ENCODE measurements around the gene MEGF6. TPM values are rescaled to one million over a fixed set of nuclear protein-coding genes. Genes with fewer than 3 reads are reported as not detected.

MEGF6 gene
- total RNA-seq, 2 experiments from 2014 or later, result 57.5 to 62.2 TPM

GRCh38 chr1:3476666-3477065 is 134.6 kb downstream of the MEGF6 start:
- H3K36me3 Mint-ChIP-seq (ENCODE audit: low read depth), result no peaks in the 10 kb centered on the region
- peaks cover 0 to 5% of the 10 kb centered on the region in 2 experiments for H3K9me3 ChIP-seq (ENCODE audit: control insufficient read depth in 1 of 2, insufficient read depth in 1 of 2, low read length in 2 of 2)
- ATAC-seq (ENCODE audit: poor library complexity), result no peak
- H3K4me3 Mint-ChIP-seq, result no peak overlapping the region
- no peak overlapping the region for H3K27ac Mint-ChIP-seq
- TF ChIP-seq, protein P1, sequence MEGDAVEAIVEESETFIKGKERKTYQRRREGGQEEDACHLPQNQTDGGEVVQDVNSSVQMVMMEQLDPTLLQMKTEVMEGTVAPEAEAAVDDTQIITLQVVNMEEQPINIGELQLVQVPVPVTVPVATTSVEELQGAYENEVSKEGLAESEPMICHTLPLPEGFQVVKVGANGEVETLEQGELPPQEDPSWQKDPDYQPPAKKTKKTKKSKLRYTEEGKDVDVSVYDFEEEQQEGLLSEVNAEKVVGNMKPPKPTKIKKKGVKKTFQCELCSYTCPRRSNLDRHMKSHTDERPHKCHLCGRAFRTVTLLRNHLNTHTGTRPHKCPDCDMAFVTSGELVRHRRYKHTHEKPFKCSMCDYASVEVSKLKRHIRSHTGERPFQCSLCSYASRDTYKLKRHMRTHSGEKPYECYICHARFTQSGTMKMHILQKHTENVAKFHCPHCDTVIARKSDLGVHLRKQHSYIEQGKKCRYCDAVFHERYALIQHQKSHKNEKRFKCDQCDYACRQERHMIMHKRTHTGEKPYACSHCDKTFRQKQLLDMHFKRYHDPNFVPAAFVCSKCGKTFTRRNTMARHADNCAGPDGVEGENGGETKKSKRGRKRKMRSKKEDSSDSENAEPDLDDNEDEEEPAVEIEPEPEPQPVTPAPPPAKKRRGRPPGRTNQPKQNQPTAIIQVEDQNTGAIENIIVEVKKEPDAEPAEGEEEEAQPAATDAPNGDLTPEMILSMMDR (IDR thresholded peaks at IDR 0.05), result no peak
- no peak overlapping the region for H3K27ac ChIP-seq (ENCODE audit: low read depth in 1 of 2, low read length in 2 of 2)
- no peaks in the 10 kb centered on the region for H3K4me1 Mint-ChIP-seq (ENCODE audit: low read depth)
- CTCF ChIA-PET, result no interaction called here
- intact Hi-C loops (cut with DNase I, micrococcal nuclease), result no loop called here
- H3K27me3 Mint-ChIP-seq, result peaks cover 4% of the 10 kb centered on the region
- H3K9me3 Mint-ChIP-seq, result no peaks in the 10 kb centered on the region
- no peaks in the 10 kb centered on the region for H3K36me3 ChIP-seq (ENCODE audit: insufficient read depth, low read length)
- POLR2A ChIA-PET, result no interaction called here
- H3K4me1 ChIP-seq (ENCODE audit: insufficient read depth, low read length), result no peaks in the 10 kb centered on the region
- H3K27me3 ChIP-seq (ENCODE audit: control insufficient read depth in 1 of 2, insufficient read depth in 2 of 2, low read length in 2 of 2), result peaks cover 0 to 3% of the 10 kb centered on the region in 2 experiments
- no peak overlapping the region for H3K4me3 ChIP-seq (ENCODE audit: low read length)
- no peak for DNase-seq

DNA sequence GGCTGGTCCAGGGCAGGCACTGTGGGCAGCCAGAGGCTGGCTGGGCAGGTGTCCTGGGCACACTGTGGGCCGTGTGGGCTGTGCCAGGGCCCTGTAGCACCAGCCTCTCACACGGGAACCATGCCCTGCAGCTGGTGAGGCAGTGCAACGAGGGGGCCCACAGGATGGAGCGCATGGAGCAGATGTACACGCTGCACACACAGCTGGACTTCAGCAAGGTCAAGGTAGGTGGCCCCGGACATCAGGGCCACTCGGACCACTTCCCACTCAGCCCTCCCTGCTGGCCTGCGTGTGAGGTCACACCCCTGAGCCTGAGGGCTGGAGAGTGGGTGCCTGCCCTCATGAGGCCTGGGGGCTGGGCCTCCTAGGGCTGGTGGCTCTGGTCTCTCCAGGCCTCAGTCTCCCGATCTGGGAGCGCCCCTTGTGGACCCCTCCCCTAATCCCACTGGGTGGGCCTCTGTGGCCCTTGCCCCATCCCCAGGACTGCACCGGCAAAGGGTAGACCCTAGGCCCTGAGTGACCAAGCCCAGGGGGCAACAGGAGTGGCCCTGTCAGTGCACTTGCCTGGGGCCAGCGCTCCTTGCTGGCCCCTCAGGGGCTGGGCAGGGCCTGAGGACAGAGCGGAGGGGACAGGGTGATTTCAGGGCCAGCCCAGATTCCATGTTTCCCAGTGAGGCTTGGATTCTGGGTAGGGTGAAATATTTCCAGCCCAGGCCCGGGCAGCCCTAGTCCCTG is 135.3 kb downstream of the MEGF6 start:
- Histone ChIP-seq H3K4me1 (ENCODE audit: insufficient read depth, low read length) (no peaks in the 10 kb centered on the region), H3K27me3 (ENCODE audit: control insufficient read depth in 1 of 2, insufficient read depth in 2 of 2, low read length in 2 of 2) (peaks cover 0 to 3% of the 10 kb centered on the region in 2 experiments), H3K4me3 (ENCODE audit: low read length) (no peak overlapping the region), H3K9me3 (ENCODE audit: control insufficient read depth in 1 of 2, insufficient read depth in 1 of 2, low read length in 2 of 2) (peaks cover 0 to 5% of the 10 kb centered on the region in 2 experiments), H3K27ac (ENCODE audit: low read depth in 1 of 2, low read length in 2 of 2) (no peak overlapping the region), H3K36me3 (ENCODE audit: insufficient read depth, low read length) (no peaks in the 10 kb centered on the region)
- no peak overlapping the region for H3K27ac Mint-ChIP-seq
- intact Hi-C loops (cut with DNase I, micrococcal nuclease), result no loop called here
- POLR2A ChIA-PET, result no interaction called here
- no peak overlapping the region for H3K4me3 Mint-ChIP-seq
- CTCF ChIA-PET, result no interaction called here
- peaks cover 4% of the 10 kb centered on the region for H3K27me3 Mint-ChIP-seq
- H3K36me3 Mint-ChIP-seq (ENCODE audit: low read depth), result no peaks in the 10 kb centered on the region
- DNase-seq, result no peak
- H3K4me1 Mint-ChIP-seq (ENCODE audit: low read depth), result no peaks in the 10 kb centered on the region
- no peaks in the 10 kb centered on the region for H3K9me3 Mint-ChIP-seq
- ATAC-seq (ENCODE audit: poor library complexity), result no peak
- TF ChIP-seq, protein P1 (IDR thresholded peaks at IDR 0.05), result no peak

DNA sequence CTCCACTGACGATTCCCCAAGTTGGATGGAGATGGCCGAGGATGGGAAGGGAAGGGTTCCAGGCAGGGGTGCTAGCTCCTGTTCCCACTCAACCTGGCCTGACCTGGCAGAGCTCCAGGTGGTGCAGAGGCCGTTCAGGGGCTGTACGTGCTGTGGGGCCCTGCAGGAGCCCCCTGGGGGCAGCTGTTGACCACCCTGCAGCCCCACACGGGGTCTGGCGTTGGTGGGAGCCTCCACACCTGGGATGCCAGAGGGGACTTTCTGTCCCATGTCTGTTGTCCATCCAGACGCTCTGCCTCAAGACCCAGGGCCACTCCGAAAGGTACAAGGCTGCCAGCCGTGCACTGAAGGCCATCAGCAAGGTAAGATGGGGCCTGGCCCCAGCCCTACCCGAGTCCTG is 136.9 kb downstream of the MEGF6 start:
- Mint-ChIP-seq H3K27ac (no peak overlapping the region), H3K36me3 (ENCODE audit: low read depth) (no peaks in the 10 kb centered on the region), H3K4me1 (ENCODE audit: low read depth) (no peaks in the 10 kb centered on the region), H3K27me3 (peaks cover 4% of the 10 kb centered on the region), H3K4me3 (no peak overlapping the region), H3K9me3 (no peaks in the 10 kb centered on the region)
- peaks cover 0 to 3% of the 10 kb centered on the region in 2 experiments for H3K27me3 ChIP-seq (ENCODE audit: control insufficient read depth in 1 of 2, insufficient read depth in 2 of 2, low read length in 2 of 2)
- no peak for DNase-seq
- ChIA-PET POLR2A (no interaction called here), CTCF (no interaction called here)
- H3K36me3 ChIP-seq (ENCODE audit: insufficient read depth, low read length), result no peaks in the 10 kb centered on the region
- TF ChIP-seq, protein P1 (IDR thresholded peaks at IDR 0.05), result no peak
- ATAC-seq (ENCODE audit: poor library complexity), result no peak
- intact Hi-C loops (cut with DNase I, micrococcal nuclease), result no loop called here
- no peak overlapping the region for H3K4me3 ChIP-seq (ENCODE audit: low read length)
- H3K9me3 ChIP-seq (ENCODE audit: control insufficient read depth in 1 of 2, insufficient read depth in 1 of 2, low read length in 2 of 2), result peaks cover 0 to 5% of the 10 kb centered on the region in 2 experiments
- H3K27ac ChIP-seq (ENCODE audit: low read depth in 1 of 2, low read length in 2 of 2), result no peak overlapping the region
- H3K4me1 ChIP-seq (ENCODE audit: insufficient read depth, low read length), result no peaks in the 10 kb centered on the region

Measured in CD4-positive, alpha-beta T cell (primary cell).